ENCODE data around the gene RXFP1.

The RXFP1 gene

GRCh38 chr4:158644356-158644755 lies 122.7 kb downstream of the RXFP1 start:
- Histone ChIP-seq H3K4me2 (ENCODE audit: low read depth, low read length, poor library complexity, severe bottlenecking) (no peak overlapping the region), H3K9me3 (ENCODE audit: insufficient read depth, low read length) (no peaks in the 10 kb centered on the region), H3K9me2 (replicated peaks; ENCODE audit: insufficient read depth, low read length) (no peaks in the 10 kb centered on the region), H4K20me1 (ENCODE audit: low read depth, low read length) (no peaks in the 10 kb centered on the region), H3K27me3 (ENCODE audit: low read length) (no peaks in the 10 kb centered on the region), H3F3A (ENCODE audit: insufficient read depth) (no peaks in the 10 kb centered on the region), H3K9ac (ENCODE audit: low read length) (no peak overlapping the region), H2AFZ (ENCODE audit: low read depth, low read length, severe bottlenecking) (no peak overlapping the region), H3K36me3 (ENCODE audit: low read length) (no peaks in the 10 kb centered on the region), H3K27ac (ENCODE audit: low read depth, low read length) (no peak overlapping the region), H3K4me3 (ENCODE audit: insufficient read depth, low read length, poor library complexity, severe bottlenecking) (no peak overlapping the region), H3K79me2 (ENCODE audit: insufficient read depth, low read length) (no peaks in the 10 kb centered on the region)
- TF ChIP-seq CTCF (IDR thresholded peaks at IDR 0.05; ENCODE audit: insufficient read depth, low read length, poor library complexity, severe bottlenecking): no peak
- TF ChIP-seq EZH2phosphoT487 (conservative IDR thresholded peaks at IDR 0.05; ENCODE audit: low read length): no peak

GRCh38 chr4:158644760-158645159 lies 123.1 kb downstream of the RXFP1 start:
- H2AFZ ChIP-seq (ENCODE audit: low read depth, low read length, severe bottlenecking): no peak overlapping the region
- no peaks in the 10 kb centered on the region for H4K20me1 ChIP-seq (ENCODE audit: low read depth, low read length)
- H3K9me3 ChIP-seq (ENCODE audit: insufficient read depth, low read length): no peaks in the 10 kb centered on the region
- H3F3A ChIP-seq (ENCODE audit: insufficient read depth): no peaks in the 10 kb centered on the region
- no peaks in the 10 kb centered on the region for H3K36me3 ChIP-seq (ENCODE audit: low read length)
- H3K79me2 ChIP-seq (ENCODE audit: insufficient read depth, low read length): no peaks in the 10 kb centered on the region
- no peak for TF ChIP-seq EZH2phosphoT487 (conservative IDR thresholded peaks at IDR 0.05; ENCODE audit: low read length)
- no peak for TF ChIP-seq CTCF (IDR thresholded peaks at IDR 0.05; ENCODE audit: insufficient read depth, low read length, poor library complexity, severe bottlenecking)
- no peak overlapping the region for H3K27ac ChIP-seq (ENCODE audit: low read depth, low read length)
- no peak overlapping the region for H3K9ac ChIP-seq (ENCODE audit: low read length)
- no peaks in the 10 kb centered on the region for H3K27me3 ChIP-seq (ENCODE audit: low read length)
- no peak overlapping the region for H3K4me3 ChIP-seq (ENCODE audit: insufficient read depth, low read length, poor library complexity, severe bottlenecking)
- H3K9me2 ChIP-seq (replicated peaks; ENCODE audit: insufficient read depth, low read length): no peaks in the 10 kb centered on the region
- H3K4me2 ChIP-seq (ENCODE audit: low read depth, low read length, poor library complexity, severe bottlenecking): no peak overlapping the region

GRCh38 chr4:158649111-158649680 lies 127.5 kb downstream of the RXFP1 start:
- Histone ChIP-seq H3K27me3 (ENCODE audit: low read length) (no peaks in the 10 kb centered on the region), H3K4me2 (ENCODE audit: low read depth, low read length, poor library complexity, severe bottlenecking) (no peak overlapping the region), H3K9me3 (ENCODE audit: insufficient read depth, low read length) (no peaks in the 10 kb centered on the region), H3K9me2 (replicated peaks; ENCODE audit: insufficient read depth, low read length) (no peaks in the 10 kb centered on the region), H3K9ac (ENCODE audit: low read length) (no peak overlapping the region), H2AFZ (ENCODE audit: low read depth, low read length, severe bottlenecking) (no peak overlapping the region), H3K4me3 (ENCODE audit: insufficient read depth, low read length, poor library complexity, severe bottlenecking) (no peak overlapping the region), H3K36me3 (ENCODE audit: low read length) (no peaks in the 10 kb centered on the region), H4K20me1 (ENCODE audit: low read depth, low read length) (no peaks in the 10 kb centered on the region), H3K79me2 (ENCODE audit: insufficient read depth, low read length) (no peaks in the 10 kb centered on the region), H3F3A (ENCODE audit: insufficient read depth) (no peaks in the 10 kb centered on the region), H3K27ac (ENCODE audit: low read depth, low read length) (no peak overlapping the region)
- TF ChIP-seq CTCF (IDR thresholded peaks at IDR 0.05; ENCODE audit: insufficient read depth, low read length, poor library complexity, severe bottlenecking): no peak
- no peak for TF ChIP-seq EZH2phosphoT487 (conservative IDR thresholded peaks at IDR 0.05; ENCODE audit: low read length)

All from SU-DHL-6 (cell line).